Breast epithelium (tissue), 4 donors: Measurements from ENCODE around the gene TMEM255B. TPM values are rescaled to one million over a fixed set of nuclear protein-coding genes. Genes with fewer than 3 reads are reported as not detected.

Source experiments
- DNase-seq, 2 donors: peaks; one replicate each; pipeline ENCODE4 v3.0.0-alpha.2; 2019; ENCODE audit warnings: low spot score in 2 of 2
- H3K27ac ChIP-seq, 2 donors: fragments of 200-600 bp; sonication (generic) in 1 of 2; one replicate each; pipeline ENCODE4 v1.5.1; 2016 to 2019; ENCODE audit warnings: mild to moderate bottlenecking in 1 of 2
- H3K27me3 ChIP-seq, 2 donors: fragments of 200-600 bp; sonication (generic) in 1 of 2; one replicate each; pipeline versions ENCODE4 v1.5.1 to v1.6.0; 2017 to 2019; ENCODE audit warnings: control low read depth in 1 of 2, mild to moderate bottlenecking in 1 of 2
- H3K36me3 ChIP-seq: fragments of 200-600 bp; one replicate; pipeline ENCODE4 v1.5.1; 2019
- H3K4me1 ChIP-seq, 2 donors: fragments of 200-600 bp; sonication (generic); one replicate each; pipeline ENCODE4 v1.5.1; 2016 to 2019; ENCODE audit warnings: control low read depth in 1 of 2
- H3K4me3 ChIP-seq, 3 donors: fragments of 200-600 bp; sonication (generic); 1 replicate in 2 of 3; 2 replicates in 1 of 3; pipeline ENCODE4 v1.5.1; 2016 to 2019; ENCODE audit warnings: mild to moderate bottlenecking in 3 of 3, moderate library complexity in 2 of 3
- H3K9me3 ChIP-seq, 2 donors: fragments of 200-600 bp; sonication (generic) in 1 of 2; one replicate each; pipeline ENCODE4 v1.5.1; 2016 to 2019; ENCODE audit warnings: control low read depth in 1 of 2
- CTCF ChIP-seq, 3 donors: fragments of 450-650 bp; IDR thresholded peaks; one replicate each; pipeline ENCODE4 v1.5.1; 2016 to 2017; ENCODE audit warnings: antibody characterized with exemption in 3 of 3, mild to moderate bottlenecking in 3 of 3, moderate library complexity in 3 of 3
- POLR2A ChIP-seq: fragments of 450-650 bp; IDR thresholded peaks from one replicate; pipeline ENCODE4 v1.6.1; 2016; ENCODE audit warnings: antibody characterized with exemption, mild to moderate bottlenecking, moderate library complexity
- POLR2AphosphoS5 ChIP-seq, 3 donors: sonication (generic); formaldehyde crosslinking; IDR thresholded peaks; one replicate each; pipeline ENCODE4 v1.6.1; 2017; ENCODE audit warnings: antibody characterized with exemption in 3 of 3
- intact Hi-C: fragments of 100-400 bp; cut with DNase I; formaldehyde crosslinking; loops from one replicate; pipeline ENCODE4 v1.15.1; 2023; ENCODE audit warnings: low total_unique reads
- total RNA-seq, 3 donors: library from RNA; depleted of rRNA; stranded (reverse); fragments of >200 nt; gene quantifications; one replicate each; pipeline ENCODE4 v1.1.0, GENCODE V29; 2016

TMEM255B gene
- total RNA-seq, 3 donors from 2014 or later: 2.3 to 11.8 (median 5.2) TPM

GRCh38 chr13:113732176-113732960, 26.7 kb upstream of the TMEM255B start:
- no peaks in the 10 kb centered on the region for H3K4me1 ChIP-seq

GRCh38 chr13:113732961-113733950, 25.8 kb upstream of the TMEM255B start:
- Histone ChIP-seq H3K4me1 (no peaks in the 10 kb centered on the region), H3K9me3 (no peaks in the 10 kb centered on the region), H3K4me3 (no peak overlapping the region), H3K36me3 (no peaks in the 10 kb centered on the region), H3K27ac (no peak overlapping the region), H3K27me3 (peaks cover 0 to 33% of the 10 kb centered on the region in 2 donors)
- TF ChIP-seq POLR2AphosphoS5 (IDR thresholded peaks at IDR 0.05) (no peak), POLR2A (no peak), CTCF (IDR thresholded peaks at IDR 0.05) (no peak)
- intact Hi-C loops: no loop called here
- DNase-seq: no peak

More at GRCh38 chr13:113732176-113732960, 26.7 kb upstream of the TMEM255B start:
- peaks cover 0 to 33% of the 10 kb centered on the region in 2 donors for H3K27me3 ChIP-seq
- no peak overlapping the region for H3K27ac ChIP-seq
- H3K9me3 ChIP-seq: no peaks in the 10 kb centered on the region
- intact Hi-C loops: no loop called here
- H3K36me3 ChIP-seq: no peaks in the 10 kb centered on the region
- TF ChIP-seq POLR2A (no peak), POLR2AphosphoS5 (IDR thresholded peaks at IDR 0.05) (no peak), CTCF (IDR thresholded peaks at IDR 0.05) (no peak)
- no peak overlapping the region for H3K4me3 ChIP-seq
- no peak for DNase-seq

GRCh38 chr13:113734099-113734825, 24.8 kb upstream of the TMEM255B start:
- intact Hi-C loops: no loop called here
- H3K27ac ChIP-seq: no peak overlapping the region
- H3K27me3 ChIP-seq: peaks cover 0 to 29% of the 10 kb centered on the region in 2 donors
- H3K9me3 ChIP-seq: no peaks in the 10 kb centered on the region
- H3K36me3 ChIP-seq: no peaks in the 10 kb centered on the region
- no peaks in the 10 kb centered on the region for H3K4me1 ChIP-seq
- DNase-seq: no peak
- no peak for TF ChIP-seq POLR2A
- no peak for TF ChIP-seq CTCF (IDR thresholded peaks at IDR 0.05)
- TF ChIP-seq POLR2AphosphoS5 (IDR thresholded peaks at IDR 0.05): no peak
- H3K4me3 ChIP-seq: no peak overlapping the region

- DNase-seq: no peak
- intact Hi-C loops: no loop called here
- H3K4me1 ChIP-seq: no peaks in the 10 kb centered on the region
Measured at GRCh38 chr13:113734826-113735125, 24.2 kb upstream of the TMEM255B start.

More at GRCh38 chr13:113734826-113735125, 24.2 kb upstream of the TMEM255B start:
- TF ChIP-seq POLR2AphosphoS5 (IDR thresholded peaks at IDR 0.05) (no peak), CTCF (IDR thresholded peaks at IDR 0.05) (no peak), POLR2A (no peak)
- Histone ChIP-seq H3K9me3 (no peaks in the 10 kb centered on the region), H3K27me3 (peaks cover 0 to 25% of the 10 kb centered on the region in 2 donors), H3K4me3 (no peak overlapping the region), H3K27ac (no peak overlapping the region), H3K36me3 (no peaks in the 10 kb centered on the region)
